SH-SY5Y (cell line): ENCODE results near the gene TRIO.

Experiments used
- GATA2 ChIP-seq: IDR thresholded peaks from 2 replicates; pipeline ENCODE4 v1.6.1; 2011; ENCODE audit warnings: mild to moderate bottlenecking, low read depth, low read length
- GATA3 ChIP-seq: IDR thresholded peaks from 2 replicates; pipeline ENCODE4 v1.6.1; 2011; ENCODE audit warnings: low read depth, mild to moderate bottlenecking, low read length, moderate library complexity

GRCh38 chr5:14122089-14122488, 21.1 kb upstream of the TRIO start:
- TF ChIP-seq GATA3: no peak
- TF ChIP-seq GATA2: no peak
